Activated naive CD8-positive, alpha-beta T cell treated with anti-CD3 and anti-CD28 coated beads, Interleukin-2, amount 50 U/mL, for 16 hours (primary cell): ENCODE results near the gene NUP205.
"Not testable (repeated sequence)": the region's sequence is repeated elsewhere in the genome, so short reads cannot be mapped to it uniquely, and the experiment has no call there.

Source experiments
- DNase-seq: peaks from one replicate; pipeline ENCODE4 v3.0.0-alpha.2; 2020; ENCODE audit warnings: low read depth, low spot score

The NUP205 gene

DNA sequence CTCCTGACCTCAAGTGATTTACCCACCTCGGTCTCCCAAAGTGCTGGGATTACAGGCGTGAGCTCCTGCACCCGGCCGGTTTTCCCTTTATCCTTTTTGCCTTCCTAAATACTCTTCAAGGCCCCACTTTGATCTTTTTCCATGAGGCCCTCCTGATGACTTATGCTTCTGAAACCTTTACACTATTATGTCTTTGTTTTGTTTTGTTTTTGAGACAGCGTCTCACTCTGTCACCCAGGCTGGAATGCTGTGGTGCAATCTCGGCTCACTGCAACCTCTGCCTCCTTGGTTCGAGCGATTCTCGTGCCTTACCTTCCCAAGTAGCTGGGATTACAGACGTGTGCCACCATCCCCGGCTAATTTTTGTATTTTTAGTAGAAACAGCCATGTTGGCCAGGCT, 108.4 kb downstream of the NUP205 start:
- DNase-seq: no peak

DNA sequence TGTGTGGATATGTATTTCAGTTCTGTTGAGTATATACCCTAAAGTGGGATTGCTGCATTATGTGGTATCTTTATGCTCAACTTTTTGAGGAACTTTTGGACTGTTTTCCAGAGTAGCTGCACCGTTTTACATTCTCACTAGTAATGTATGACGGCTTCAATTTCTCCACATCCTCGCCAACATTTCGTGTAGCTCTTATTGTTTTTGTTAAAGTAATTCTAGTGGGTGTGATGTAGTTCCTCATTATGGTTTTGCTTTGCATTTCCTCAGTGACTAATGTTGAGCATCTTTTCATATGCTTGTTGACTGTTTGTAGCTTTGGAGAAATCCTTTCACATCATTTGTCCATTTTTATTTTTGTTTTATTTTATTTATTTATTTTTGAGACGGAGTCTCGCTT, 109.1 kb downstream of the NUP205 start:
- DNase-seq: no peak

DNA sequence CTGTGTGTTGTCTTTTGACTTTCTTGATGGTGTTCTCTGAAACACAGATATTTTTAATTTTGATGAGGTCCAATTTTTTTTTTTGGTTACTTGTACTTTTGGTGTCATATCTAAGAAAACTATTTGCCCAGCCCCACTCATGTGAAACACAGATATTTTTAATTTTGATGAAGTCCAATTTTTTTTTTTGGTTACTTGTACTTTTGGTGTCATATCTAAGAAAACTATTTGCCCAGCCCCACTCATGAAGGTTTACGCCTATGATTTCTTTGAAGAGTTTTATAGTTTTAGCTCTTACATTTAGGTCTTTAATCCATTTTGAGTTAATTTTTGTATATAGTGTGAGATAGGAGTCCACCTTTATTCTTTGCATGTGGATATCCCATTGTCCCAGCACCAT, 109.9 kb downstream of the NUP205 start:
- not testable (repeated sequence) for DNase-seq

DNA sequence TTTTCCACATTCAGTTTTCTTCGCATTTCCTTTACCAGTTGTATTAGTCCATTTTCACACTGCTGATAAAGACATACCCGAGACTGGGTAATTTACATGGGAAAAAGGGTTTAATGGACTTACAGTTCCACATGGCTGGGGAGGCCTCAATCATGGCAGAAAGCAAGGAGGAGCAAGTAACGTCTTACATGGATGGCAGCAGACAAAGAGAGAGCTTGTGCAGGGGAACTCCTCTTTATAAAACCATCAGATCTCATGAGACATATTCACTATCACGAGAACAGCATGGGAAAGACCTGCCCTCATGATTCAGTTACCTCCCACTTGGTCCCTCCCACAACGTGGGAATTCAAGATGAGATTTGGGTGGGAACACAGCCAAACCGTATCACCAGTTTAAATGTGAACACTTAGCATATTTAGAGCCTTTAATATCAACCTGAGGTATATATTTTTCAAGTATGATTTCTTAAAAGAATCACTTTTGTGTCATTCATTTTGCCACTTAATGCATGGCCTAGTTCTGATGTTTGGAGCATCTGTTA, 111.2 kb downstream of the NUP205 start:
- DNase-seq: not testable (repeated sequence)

DNA sequence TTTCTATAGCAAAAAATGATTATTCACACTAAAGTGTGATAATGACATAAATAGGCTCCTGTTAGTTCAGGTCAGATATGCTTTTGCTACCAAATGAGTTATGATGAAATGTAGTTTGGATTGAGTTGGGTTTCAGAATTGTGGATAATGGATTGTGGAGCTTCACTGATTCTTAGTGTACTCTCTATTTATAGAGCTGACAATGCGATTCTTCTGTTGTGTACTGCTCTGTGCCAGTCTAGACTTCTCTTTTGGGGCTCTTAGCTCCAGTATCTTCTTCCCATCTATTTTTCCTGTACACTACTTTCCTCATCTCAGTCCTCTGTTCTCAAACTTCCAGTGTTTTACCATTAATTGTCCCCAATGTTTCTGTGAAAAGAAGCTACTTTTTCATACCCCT, 112.1 kb downstream of the NUP205 start:
- no peak for DNase-seq

DNA sequence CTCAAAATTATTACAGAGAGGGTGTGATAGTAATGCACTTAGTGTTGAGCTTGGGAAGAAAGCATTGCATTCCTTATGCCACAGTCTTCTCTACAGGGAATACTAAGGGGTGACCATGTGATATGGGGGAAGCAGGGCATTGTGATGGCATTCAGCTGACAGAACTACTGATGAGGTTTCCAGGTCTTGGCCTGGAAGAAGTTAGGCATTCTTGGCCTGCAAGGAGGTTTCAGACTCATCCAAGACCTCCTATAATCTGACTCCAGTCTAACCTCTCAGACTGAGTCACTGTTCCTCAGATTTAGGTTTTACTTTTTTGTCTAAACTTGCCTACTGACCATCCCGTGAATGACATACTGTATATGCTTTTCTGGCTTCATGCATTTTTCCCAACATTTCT, 112.5 kb downstream of the NUP205 start:
- no peak for DNase-seq

DNA sequence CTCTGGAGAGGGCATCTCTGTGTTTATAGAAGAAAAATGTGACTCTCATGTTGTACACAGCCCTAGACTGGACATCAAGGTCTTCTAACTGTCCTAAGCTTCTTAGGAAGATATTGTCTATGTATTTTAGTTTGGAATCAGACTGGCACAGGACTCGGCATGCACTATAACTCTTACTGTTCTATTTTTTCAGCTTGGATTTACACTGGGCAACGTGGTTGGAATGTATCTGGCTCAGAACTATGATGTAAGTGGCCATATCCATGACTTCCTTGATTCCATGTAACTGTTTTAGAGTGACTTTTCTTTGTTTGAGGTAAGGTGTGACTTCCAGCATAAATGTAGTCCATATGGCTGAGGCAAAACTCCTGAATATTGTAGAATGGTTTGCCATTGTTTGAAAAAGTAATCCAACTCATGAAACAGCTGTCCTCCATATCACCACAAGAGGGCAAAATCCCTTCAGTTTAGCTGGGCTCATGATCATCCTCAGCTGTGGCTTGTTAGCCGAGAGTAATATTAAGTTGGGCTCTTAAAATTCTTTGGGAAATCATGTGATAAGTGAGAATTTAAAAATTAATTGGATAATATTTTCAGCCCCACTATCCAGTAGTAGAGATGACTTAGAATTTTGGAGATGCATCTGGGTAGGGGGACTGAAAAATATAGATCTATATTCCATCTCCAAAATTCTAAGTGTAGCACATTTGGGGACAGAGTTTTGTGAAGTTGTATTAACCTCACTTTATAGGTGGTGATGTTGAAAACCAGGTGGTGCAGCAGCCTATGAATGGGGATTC, 115.0 kb downstream of the NUP205 start:
- DNase-seq: no peak

DNA sequence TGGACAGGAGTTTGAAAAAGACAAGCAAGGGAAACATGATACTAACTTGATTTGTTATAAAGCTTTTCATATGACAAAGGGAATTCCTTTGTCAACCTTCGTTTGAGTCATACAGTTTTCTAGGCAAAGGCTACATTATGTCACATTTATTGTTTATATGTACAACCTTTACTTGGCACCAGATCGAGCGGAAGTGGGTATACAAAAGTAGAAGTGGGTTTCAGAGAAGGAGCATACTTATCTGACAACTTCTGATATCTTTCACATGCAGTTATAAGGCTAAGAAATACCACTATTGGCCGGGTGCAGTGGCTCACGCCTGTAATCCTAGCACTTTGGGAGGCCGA, 115.6 kb downstream of the NUP205 start:
- DNase-seq: no peak

DNA sequence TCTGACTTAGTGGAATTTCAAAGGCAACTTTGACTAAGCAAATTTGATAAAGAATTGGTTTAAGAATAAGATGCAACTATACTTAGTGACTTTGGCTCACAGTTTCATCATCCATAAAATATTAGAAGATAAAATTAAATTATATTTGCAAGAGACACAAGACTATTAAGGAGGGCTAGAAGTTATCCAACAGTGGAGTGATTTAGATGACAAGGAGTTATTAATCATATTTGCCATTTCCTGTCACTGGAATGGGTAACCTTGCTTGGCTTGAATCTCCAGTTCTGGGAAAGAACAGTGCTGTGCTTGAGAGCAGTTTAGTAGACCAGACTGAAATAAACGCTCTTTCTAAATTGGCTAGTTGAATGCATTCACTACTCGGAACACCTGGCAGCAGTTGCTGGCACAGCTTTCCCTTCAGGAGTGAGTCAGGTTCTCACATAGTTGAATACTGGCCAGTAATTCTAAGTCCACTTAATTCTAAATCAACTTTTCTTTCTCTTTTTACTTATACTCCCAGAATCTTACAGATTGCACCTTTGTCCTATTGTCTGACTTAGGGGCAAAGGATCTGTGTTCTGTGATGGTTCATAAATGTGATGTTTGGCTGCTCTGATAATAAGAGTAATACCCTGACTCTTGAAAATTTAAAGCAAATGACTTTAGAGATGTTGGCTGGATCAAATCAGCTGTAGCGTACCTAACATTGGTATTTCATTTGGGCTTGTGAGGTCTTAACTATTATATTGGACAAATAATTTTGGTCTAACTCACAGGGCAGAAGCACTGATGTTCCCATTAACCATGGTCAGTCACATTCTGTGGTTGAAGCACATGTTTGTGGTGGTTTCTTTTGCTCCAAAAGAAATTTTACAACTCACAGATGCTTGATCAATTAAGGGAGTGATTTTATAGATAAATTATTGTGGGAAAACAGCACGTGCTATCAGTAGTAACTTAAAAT, 121.2 kb downstream of the NUP205 start:
- DNase-seq: no peak

DNA sequence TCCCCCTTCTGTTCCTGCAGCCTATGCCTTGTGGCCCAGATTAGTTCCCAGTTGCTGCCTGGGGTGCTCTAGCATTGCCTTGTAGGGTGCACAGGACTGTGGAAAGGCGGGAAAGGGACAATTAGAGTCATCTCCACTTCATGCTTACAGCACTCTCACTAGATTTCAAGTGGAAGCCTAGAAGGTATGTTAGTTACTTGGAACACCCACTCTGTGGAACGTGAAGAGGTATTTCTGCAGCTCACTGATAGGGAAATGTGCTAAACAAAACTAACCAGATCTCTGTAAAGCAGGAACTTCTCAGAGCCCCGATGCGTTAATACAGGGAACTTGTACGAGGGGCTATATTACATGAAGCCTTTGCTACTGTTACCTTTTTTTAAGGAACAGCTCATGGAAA, 124.0 kb downstream of the NUP205 start:
- DNase-seq: no peak

DNA sequence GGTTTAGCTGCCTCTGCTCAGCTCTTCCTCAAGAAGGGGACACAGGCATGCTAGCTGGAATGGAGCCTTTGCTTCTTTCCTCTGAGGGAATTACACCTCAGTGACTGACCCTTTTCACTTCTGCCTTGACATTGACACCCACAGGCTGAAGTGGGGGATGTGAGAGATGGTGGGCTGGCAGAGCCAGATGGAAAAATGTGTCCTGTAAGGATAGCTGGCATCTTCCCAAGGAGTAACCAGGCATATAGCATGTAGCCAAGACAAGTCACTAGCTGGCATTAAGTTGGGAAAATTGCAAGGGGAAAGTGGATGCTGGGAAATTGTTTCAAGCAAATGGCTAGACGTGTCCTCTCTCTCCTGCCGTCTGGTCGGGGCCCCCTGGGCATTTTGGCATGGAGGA, 124.5 kb downstream of the NUP205 start:
- DNase-seq: no peak

DNA sequence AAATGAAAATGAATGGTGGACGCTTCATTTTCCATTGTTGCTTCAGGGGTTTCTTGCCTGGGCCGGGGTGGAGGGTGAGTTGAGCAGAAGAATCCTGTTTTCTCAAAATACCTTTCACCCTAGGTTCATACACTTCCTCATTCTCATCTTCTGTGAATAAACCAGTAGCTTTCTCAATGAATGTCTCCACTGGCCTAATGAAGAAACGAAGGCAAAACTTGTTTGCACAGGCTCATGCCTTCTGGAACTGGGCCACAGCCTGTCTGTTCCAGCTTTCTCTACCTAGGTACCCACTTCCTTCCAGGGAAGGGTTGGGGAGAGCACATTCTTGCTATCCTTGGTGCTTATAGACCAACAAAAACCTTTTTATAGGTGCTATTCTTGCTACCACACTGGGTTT, 125.9 kb downstream of the NUP205 start:
- no peak for DNase-seq

DNA sequence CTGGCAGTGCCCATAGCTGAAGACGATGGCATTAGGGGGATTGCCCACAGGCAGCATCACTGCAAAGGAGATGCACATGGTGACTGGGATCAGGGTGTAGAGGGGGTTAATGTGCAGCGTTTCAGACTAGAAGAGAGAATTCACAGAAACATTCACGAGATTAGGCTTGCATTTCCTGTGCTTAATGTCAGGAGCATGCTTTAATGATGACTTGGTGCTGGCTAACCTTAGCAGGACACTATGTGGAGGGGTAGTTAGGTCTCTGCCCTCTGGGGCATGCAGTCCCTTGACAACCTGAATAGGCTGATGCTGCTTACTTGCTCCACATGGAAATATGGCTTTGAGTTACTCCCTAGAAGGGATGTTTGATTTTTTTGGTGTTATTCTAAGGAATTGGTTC, 126.4 kb downstream of the NUP205 start:
- DNase-seq: no peak

DNA sequence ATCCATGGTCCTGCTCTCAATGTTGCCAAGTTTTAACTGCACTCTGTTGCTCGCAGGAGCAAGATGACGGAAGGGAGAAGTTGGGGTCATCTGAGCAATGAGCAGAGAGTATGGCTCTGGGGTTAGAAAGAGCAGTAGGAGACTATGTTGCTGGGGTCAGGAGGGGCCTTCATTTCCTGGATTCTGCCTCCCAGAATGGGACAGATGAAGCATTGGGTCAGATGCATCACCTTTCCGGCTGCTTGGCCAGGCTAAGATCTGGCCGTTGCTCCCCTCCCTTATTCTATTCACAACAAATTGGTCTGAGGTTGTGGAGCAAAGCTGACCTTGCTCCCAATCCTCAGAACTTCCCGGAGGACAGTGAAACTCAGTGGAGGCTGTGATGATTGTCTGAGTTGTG, 127.0 kb downstream of the NUP205 start:
- no peak for DNase-seq

DNA sequence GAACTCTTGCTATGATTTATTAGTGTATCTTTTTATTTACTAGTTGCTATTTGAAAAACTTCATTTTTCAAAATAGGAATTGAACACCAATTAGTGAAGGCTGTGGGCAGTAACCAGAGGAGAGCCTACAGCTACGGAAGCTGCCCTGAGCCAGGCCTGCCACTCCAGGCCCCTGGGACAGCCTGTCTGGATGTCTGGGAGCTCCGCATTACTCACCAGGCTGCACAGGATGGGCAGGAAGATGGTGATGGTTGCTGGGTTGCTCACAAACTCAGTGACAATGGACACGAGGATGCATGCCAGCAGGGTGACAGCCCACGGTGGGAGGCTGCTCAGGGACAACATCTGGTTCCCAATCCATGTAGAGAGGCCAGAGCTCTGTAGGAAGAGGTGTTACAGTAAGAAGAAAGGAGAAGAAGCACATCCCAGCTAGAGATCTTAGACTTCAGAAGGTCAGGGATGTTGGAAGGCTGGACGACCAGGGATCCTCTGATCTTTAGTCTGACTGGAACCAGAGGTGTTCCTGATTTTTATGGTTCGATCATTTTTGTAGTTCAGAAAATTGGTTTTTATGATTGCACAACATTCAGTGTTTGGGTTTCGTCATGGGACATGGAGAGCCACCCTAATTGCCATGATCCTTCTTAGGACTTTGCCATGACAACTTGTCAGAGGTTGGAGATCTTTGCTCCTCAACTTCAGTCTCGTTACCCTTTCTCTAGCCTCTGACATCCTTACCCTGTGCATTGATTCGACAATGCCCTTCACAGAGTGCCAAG, 127.8 kb downstream of the NUP205 start:
- DNase-seq: no peak

DNA sequence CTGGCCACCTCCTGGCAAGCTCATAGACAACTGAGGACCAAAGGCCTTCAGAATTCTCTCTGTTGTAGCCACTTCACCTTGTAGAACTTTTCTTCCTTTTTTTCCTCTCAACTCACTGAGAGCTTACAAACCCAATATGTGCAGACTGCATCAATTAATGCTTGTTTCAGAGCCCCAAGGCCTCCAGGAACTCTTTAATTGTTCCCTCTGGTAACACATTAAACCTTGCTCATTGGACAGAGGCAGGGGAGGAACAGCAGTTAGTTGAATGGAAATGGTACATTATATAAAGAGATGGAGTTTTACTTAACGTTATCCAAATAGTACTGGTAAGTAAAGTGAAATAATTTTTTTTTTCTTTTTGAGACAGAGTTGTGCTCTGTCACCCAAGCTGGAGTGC, 129.7 kb downstream of the NUP205 start:
- DNase-seq: no peak

DNA sequence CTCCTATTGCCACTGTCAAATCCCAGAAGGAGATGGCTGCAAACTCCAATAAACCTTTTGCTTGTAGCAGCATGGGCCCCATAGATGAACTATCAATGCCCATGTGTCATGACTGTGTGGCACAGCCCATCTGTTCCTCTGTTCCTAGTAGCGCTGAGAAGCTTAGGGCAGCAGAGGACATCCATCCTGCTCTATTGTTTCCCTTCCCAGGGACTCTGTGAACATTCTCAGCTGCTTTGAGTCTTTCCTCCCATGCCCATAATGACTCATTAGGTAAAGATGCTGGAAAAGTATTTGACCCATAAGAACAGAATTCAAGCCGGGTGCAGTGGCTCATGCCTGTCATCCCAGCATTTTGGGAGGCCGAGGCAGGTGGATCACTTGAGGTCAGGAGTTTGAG, 132.8 kb downstream of the NUP205 start:
- no peak for DNase-seq

DNA sequence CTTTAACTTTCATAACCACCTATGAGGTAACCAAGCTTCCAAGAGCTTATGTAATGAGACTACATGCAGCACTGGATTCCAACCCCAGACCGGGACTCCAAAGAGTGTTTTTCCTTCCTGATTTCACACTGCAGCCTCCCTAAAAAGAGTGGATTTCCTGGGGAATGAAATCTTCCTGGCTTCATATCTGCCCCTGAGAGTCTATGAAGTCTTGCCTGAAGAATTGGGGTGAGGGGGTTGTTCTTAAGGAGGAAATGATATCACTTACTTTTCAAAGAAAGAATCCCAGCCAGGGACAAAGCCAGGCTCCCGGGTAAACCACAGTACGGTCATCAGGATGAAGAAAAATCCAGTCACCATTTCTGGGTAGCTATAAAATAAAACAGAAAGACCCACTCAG, 134.3 kb downstream of the NUP205 start:
- DNase-seq: no peak

DNA sequence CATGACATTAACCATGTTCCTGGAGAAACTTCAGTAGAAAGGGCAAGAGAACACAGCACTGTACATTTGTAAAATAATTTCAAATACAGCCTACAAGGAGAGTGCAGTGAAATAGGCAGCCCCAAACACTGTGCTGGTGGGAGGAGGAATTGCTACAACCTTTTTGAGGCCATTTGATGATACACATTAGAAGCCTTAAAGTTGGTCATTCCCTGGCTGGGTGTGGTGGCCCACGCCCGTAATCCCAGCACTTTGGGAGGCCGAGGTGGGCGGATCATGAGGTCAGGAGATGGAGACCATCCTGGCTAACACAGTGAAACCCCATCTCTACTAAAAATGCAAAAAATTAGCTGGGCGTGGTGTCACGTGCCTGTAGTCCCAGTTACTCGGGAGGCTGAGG, 134.9 kb downstream of the NUP205 start:
- not testable (repeated sequence) for DNase-seq

DNA sequence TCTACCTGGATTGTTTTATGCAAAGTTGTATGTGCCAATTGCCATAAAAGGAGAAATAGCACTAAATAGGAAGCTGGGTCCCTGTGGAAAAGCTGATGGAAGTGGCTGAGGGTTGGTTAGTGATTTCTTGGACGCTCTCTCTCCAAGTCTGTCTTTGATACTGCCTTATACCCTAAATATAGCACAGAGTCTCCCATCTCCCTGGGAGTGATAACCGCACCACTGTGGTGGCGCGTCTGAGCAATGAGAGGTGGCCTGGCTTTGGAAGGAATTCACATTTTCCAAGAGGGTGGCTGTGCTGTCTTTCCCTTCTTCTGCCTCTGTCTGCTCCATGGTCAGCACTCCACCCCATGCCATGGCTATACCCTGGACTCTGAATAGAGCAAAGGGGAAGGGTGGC, 135.8 kb downstream of the NUP205 start:
- DNase-seq: no peak

DNA sequence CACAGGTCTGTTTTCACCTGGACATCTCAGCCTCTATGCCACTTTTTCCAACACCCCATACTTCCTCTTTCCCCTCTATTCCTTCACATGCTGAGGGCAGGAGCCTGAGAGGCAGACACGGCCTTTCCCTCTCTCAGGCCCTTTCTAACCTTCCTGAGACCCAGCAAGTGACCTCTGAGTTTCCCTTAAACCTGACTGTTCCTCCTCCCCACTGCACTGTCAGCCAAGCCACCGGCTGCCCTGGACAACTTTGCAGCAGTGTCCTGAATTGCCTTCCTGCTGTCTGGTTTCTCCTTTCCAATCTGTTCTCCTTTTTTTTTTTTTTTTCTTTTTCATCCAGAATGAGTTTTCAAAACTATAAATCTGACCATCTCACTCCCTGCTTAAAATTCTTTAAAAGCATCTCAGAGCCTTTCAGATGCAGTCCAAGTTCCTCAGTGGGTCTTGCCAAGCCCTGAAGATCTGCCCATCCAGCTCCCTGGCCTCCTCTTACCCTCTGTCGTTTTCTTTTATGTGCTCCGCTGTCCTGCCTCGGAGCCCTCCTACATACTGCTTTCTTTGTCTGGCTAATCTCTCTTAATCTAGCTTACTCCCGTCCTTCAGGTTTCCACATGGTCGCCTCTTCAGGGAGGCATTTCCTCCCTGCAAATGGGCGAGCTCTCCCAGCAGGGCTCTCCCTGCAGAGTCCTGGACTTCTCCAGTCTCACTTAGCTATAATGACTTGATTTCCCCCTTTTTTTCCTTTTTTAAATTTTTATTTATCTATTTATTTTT, 139.7 kb downstream of the NUP205 start:
- no peak for DNase-seq
